Breast epithelium (tissue), 4 donors: ENCODE results near the gene LDLRAP1. TPM values are rescaled to one million over a fixed set of nuclear protein-coding genes. Genes with fewer than 3 reads are reported as not detected.

Source experiments
- DNase-seq, 2 donors: peaks; one replicate each; pipeline ENCODE4 v3.0.0-alpha.2; 2019; ENCODE audit warnings: low spot score in 2 of 2
- H3K27ac ChIP-seq, 2 donors: fragments of 200-600 bp; sonication (generic) in 1 of 2; one replicate each; pipeline ENCODE4 v1.5.1; 2016 to 2019; ENCODE audit warnings: mild to moderate bottlenecking in 1 of 2
- H3K27me3 ChIP-seq, 2 donors: fragments of 200-600 bp; sonication (generic) in 1 of 2; one replicate each; pipeline versions ENCODE4 v1.5.1 to v1.6.0; 2017 to 2019; ENCODE audit warnings: control low read depth in 1 of 2, mild to moderate bottlenecking in 1 of 2
- H3K36me3 ChIP-seq: fragments of 200-600 bp; one replicate; pipeline ENCODE4 v1.5.1; 2019
- H3K4me1 ChIP-seq, 2 donors: fragments of 200-600 bp; sonication (generic); one replicate each; pipeline ENCODE4 v1.5.1; 2016 to 2019; ENCODE audit warnings: control low read depth in 1 of 2
- H3K4me3 ChIP-seq, 3 donors: fragments of 200-600 bp; sonication (generic); 1 replicate in 2 of 3; 2 replicates in 1 of 3; pipeline ENCODE4 v1.5.1; 2016 to 2019; ENCODE audit warnings: mild to moderate bottlenecking in 3 of 3, moderate library complexity in 2 of 3
- H3K9me3 ChIP-seq, 2 donors: fragments of 200-600 bp; sonication (generic) in 1 of 2; one replicate each; pipeline ENCODE4 v1.5.1; 2016 to 2019; ENCODE audit warnings: control low read depth in 1 of 2
- CTCF ChIP-seq, 3 donors: fragments of 450-650 bp; IDR thresholded peaks; one replicate each; pipeline ENCODE4 v1.5.1; 2016 to 2017; ENCODE audit warnings: antibody characterized with exemption in 3 of 3, mild to moderate bottlenecking in 3 of 3, moderate library complexity in 3 of 3
- POLR2A ChIP-seq: fragments of 450-650 bp; IDR thresholded peaks from one replicate; pipeline ENCODE4 v1.6.1; 2016; ENCODE audit warnings: antibody characterized with exemption, mild to moderate bottlenecking, moderate library complexity
- POLR2AphosphoS5 ChIP-seq, 3 donors: sonication (generic); formaldehyde crosslinking; IDR thresholded peaks; one replicate each; pipeline ENCODE4 v1.6.1; 2017; ENCODE audit warnings: antibody characterized with exemption in 3 of 3
- intact Hi-C: fragments of 100-400 bp; cut with DNase I; formaldehyde crosslinking; loops from one replicate; pipeline ENCODE4 v1.15.1; 2023; ENCODE audit warnings: low total_unique reads
- total RNA-seq, 3 donors: library from RNA; depleted of rRNA; stranded (reverse); fragments of >200 nt; gene quantifications; one replicate each; pipeline ENCODE4 v1.1.0, GENCODE V29; 2016

Gene LDLRAP1
- total RNA-seq, 3 donors from 2014 or later, result 10.7 to 17.0 (median 16.5) TPM

DNA sequence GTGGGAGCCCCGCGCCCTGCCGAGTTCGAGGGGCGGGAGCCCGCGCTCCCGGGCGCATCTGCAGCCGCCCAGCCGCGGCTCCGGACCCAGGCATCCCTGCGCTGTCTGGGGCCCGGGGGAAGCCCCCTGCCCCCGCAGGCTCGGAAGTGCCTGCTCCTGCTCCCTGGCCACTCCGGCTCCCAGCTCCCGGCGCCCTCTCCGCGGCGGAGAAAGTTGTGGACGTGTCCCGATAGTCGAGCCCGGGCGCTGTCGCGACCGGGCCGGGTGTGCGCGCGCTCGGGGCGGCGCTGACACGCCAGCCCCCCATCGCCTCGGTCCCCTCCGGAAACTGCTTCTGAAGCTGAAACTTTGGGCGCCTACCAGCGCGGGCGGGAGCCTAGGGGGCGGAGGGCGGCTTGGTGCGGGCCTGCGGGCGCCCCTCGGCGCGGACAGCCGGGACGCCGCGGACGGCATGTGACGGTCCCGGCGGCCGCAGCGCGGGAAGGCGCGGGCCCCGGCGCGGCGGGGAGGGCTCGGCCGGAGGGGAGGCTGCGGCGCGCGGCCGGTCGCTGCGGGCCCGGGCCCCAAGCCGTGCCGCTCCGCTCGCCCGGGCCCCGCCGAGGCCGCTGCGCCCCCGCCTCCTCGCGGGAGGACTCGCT, 73.7 kb downstream of the LDLRAP1 start:
- no peaks in the 10 kb centered on the region for H3K4me1 ChIP-seq
- intact Hi-C loops, result loop anchor here (10.0 kb wide), 1 partner anchor 188 kb away; the partner anchor contains the start of gene SELENON
- H3K9me3 ChIP-seq, result no peaks in the 10 kb centered on the region
- no peak for DNase-seq
- peak overlapping the region; percentile 45 to 74 for H3K27ac ChIP-seq
- peak overlapping the region; percentile 81 to 87 (median 86) for H3K4me3 ChIP-seq
- no peak for TF ChIP-seq POLR2A
- TF ChIP-seq POLR2AphosphoS5 (IDR thresholded peaks at IDR 0.05), result no peak
- no peaks in the 10 kb centered on the region for H3K27me3 ChIP-seq
- no peaks in the 10 kb centered on the region for H3K36me3 ChIP-seq

DNA sequence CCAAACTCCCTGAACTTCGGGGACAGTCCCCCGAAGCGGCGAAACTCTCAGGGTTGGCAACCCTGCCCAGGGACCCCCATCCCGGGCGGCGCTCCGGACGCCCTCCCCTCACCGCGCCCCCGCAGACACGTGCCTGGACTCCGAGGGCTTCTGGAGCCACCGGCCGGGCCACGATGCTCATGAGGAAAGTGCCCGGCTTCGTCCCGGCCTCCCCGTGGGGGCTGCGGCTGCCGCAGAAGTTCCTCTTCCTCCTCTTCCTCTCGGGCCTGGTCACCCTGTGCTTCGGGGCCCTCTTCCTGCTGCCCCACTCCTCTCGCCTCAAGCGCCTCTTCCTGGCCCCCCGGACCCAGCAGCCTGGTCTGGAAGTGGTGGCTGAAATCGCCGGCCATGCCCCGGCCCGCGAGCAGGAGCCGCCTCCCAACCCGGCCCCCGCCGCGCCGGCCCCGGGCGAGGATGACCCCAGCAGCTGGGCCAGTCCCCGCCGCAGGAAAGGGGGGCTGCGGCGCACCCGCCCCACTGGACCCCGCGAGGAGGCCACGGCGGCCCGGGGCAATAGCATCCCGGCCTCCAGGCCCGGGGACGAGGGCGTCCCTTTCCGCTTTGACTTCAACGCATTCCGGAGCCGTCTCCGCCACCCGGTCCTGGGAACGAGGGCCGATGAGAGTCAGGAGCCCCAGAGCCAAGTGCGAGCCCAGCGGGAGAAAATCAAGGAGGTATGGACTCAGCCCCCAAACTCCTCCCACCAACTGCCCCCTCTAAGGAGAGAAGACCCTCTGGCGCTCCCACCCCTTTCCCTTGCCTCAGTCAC, 74.4 kb downstream of the LDLRAP1 start:
- no peaks in the 10 kb centered on the region for H3K4me1 ChIP-seq
- H3K9me3 ChIP-seq, result no peaks in the 10 kb centered on the region
- no peak for TF ChIP-seq POLR2A
- no peak for TF ChIP-seq CTCF (IDR thresholded peaks at IDR 0.05)
- peak overlapping the region; percentile 81 to 87 (median 86) for H3K4me3 ChIP-seq
- DNase-seq, result no peak
- peak overlapping the region in 1 of 2 donors; percentile 74 for H3K27ac ChIP-seq
- intact Hi-C loops, result loop anchor here (10.0 kb wide), 1 partner anchor 187 kb away; the partner anchor contains the start of gene SELENON
- no peaks in the 10 kb centered on the region for H3K36me3 ChIP-seq
- H3K27me3 ChIP-seq, result no peaks in the 10 kb centered on the region

- H3K36me3 ChIP-seq, result no peaks in the 10 kb centered on the region
- no peak for TF ChIP-seq CTCF (IDR thresholded peaks at IDR 0.05)
- no peak for TF ChIP-seq POLR2A
- TF ChIP-seq POLR2AphosphoS5 (IDR thresholded peaks at IDR 0.05), result no peak
- H3K4me3 ChIP-seq, result peak overlapping the region; percentile 81 to 87 (median 86)
- H3K4me1 ChIP-seq, result no peaks in the 10 kb centered on the region
- no peaks in the 10 kb centered on the region for H3K9me3 ChIP-seq
- H3K27me3 ChIP-seq, result no peaks in the 10 kb centered on the region
- peak overlapping the region in 1 of 2 donors; percentile 74 for H3K27ac ChIP-seq
- DNase-seq, result no peak
- intact Hi-C loops, result loop anchor here (10.0 kb wide), 1 partner anchor 186 kb away; the partner anchor contains the start of gene SELENON
These were observed 75.0 kb downstream of the LDLRAP1 start for GRCh38 chr1:25618433-25618808.

Other genes starting within 250 kb of the LDLRAP1 start
- gene TMEM50A, start 205.3 kb upstream of the LDLRAP1 start, total RNA-seq, result 100 to 1,000 TPM in 1 of 3 donors, 10 to 100 TPM in 2; 81.6 to 117 (median 97.0) TPM
- under 1 TPM in 2 of 3 donors, not detected in 1; 0.32 to 0.66 TPM for gene RHCE, start 122.8 kb upstream of the LDLRAP1 start, total RNA-seq
- gene MACO1, start 112.7 kb upstream of the LDLRAP1 start, total RNA-seq, result 10 to 100 TPM; 15.0 to 24.0 (median 17.7) TPM
- 10 to 100 TPM in 1 of 3 donors, 1 to 10 TPM in 2; 6.7 to 13.8 (median 6.9) TPM for gene MAN1C1, start 73.2 kb downstream of the LDLRAP1 start, total RNA-seq